HPDE6-E6E7 (cell line): ENCODE measurements around the gene MTUS2.

Experiments
- DNase-seq: peaks from one replicate; pipeline ENCODE4 v3.0.0; 2011; ENCODE audit warnings: missing footprints; ENCODE audit errors: extremely low spot score

The MTUS2 gene

GRCh38 chr13:29449726-29450125 is 629.6 kb downstream of the MTUS2 start:
- no peak for DNase-seq

- DNase-seq, result no peak
Observed at GRCh38 chr13:29451976-29452375, 631.8 kb downstream of the MTUS2 start.

GRCh38 chr13:29452773-29453616 is 632.9 kb downstream of the MTUS2 start:
- no peak for DNase-seq

GRCh38 chr13:29453617-29454011 is 633.5 kb downstream of the MTUS2 start:
- DNase-seq, result no peak

- DNase-seq, result peak; percentile 28
Observed at GRCh38 chr13:29454931-29455481, 634.9 kb downstream of the MTUS2 start.

- DNase-seq, result no peak
Observed at GRCh38 chr13:29456419-29456818, 636.3 kb downstream of the MTUS2 start.

GRCh38 chr13:29457299-29457698 is 637.2 kb downstream of the MTUS2 start:
- DNase-seq, result peak; percentile 22

GRCh38 chr13:29458419-29458818 is 638.3 kb downstream of the MTUS2 start:
- no peak for DNase-seq

GRCh38 chr13:29459813-29460355 is 639.7 kb downstream of the MTUS2 start:
- DNase-seq, result no peak

- DNase-seq, result no peak
Observed at GRCh38 chr13:29464105-29464679, 644.1 kb downstream of the MTUS2 start.

- no peak for DNase-seq
Observed at GRCh38 chr13:29465741-29466293, 645.7 kb downstream of the MTUS2 start.

GRCh38 chr13:29471551-29471950 is 651.4 kb downstream of the MTUS2 start:
- DNase-seq, result no peak

GRCh38 chr13:29472332-29472961 is 652.3 kb downstream of the MTUS2 start:
- peak; percentile 9 for DNase-seq

- no peak for DNase-seq
Observed at GRCh38 chr13:29473166-29473565, 653.0 kb downstream of the MTUS2 start.

GRCh38 chr13:29474991-29475390 is 654.9 kb downstream of the MTUS2 start:
- no peak for DNase-seq

- no peak for DNase-seq
Observed at GRCh38 chr13:29476046-29476445, 655.9 kb downstream of the MTUS2 start.

- no peak for DNase-seq
Observed at GRCh38 chr13:29479716-29480492, 659.8 kb downstream of the MTUS2 start.

- DNase-seq, result no peak
Observed at GRCh38 chr13:29480893-29481525, 660.9 kb downstream of the MTUS2 start.

- no peak for DNase-seq
Observed at GRCh38 chr13:29481603-29482002, 661.5 kb downstream of the MTUS2 start.

- no peak for DNase-seq
Observed at GRCh38 chr13:29482504-29482903, 662.4 kb downstream of the MTUS2 start.

- DNase-seq, result no peak
Observed at GRCh38 chr13:29483211-29483610, 663.1 kb downstream of the MTUS2 start.
